Neural progenitor cell (in vitro differentiated cells): Measurements from ENCODE around the gene MTRF1L.

Experiments used
- CTCF ChIP-seq: fragments of 200-600 bp; sonication (generic); IDR thresholded peaks from 2 replicates; pipeline ENCODE4 v1.5.1; 2017; ENCODE audit warnings: antibody characterized with exemption, mild to moderate bottlenecking
- EZH2phosphoT487 ChIP-seq: fragments of 200-600 bp; sonication (generic); IDR thresholded peaks from 2 replicates; pipeline ENCODE4 v1.6.1; 2017; ENCODE audit warnings: antibody characterized with exemption

GRCh38 chr6:152977556-152977955 is 25.0 kb downstream of the MTRF1L start:
- no peak for TF ChIP-seq CTCF
- no peak for TF ChIP-seq EZH2phosphoT487
